Gastrocnemius medialis (tissue), 4 donors: Measurements from ENCODE around the gene ZNF608. TPM values are rescaled to one million over a fixed set of nuclear protein-coding genes. Genes with fewer than 3 reads are reported as not detected.

Experiments
- ATAC-seq, 2 donors: fragments of 150-250 bp; one replicate each; pipeline ENCODE4 v1.9.1; 2016
- DNase-seq, 2 donors: peaks; one replicate each; pipeline ENCODE4 v3.0.0-alpha.2; 2019
- H3K27ac ChIP-seq, 4 donors: fragments of 200-600 bp; sonication (generic); 1 replicate in 1 of 4; 2 replicates in 3 of 4; pipeline ENCODE4 v1.5.1; 2016 to 2018; ENCODE audit warnings: mild to moderate bottlenecking in 2 of 4, moderate library complexity in 1 of 4
- H3K27me3 ChIP-seq, 3 donors: fragments of 200-600 bp; sonication (generic) in 2 of 3; 1 replicate in 1 of 3; 2 replicates in 2 of 3; pipeline versions ENCODE4 v1.5.1 to v1.6.0; 2016 to 2019; ENCODE audit warnings: mild to moderate bottlenecking in 1 of 3, moderate library complexity in 1 of 3
- H3K36me3 ChIP-seq, 2 donors: fragments of 200-600 bp; sonication (generic) in 1 of 2; one replicate each; pipeline ENCODE4 v1.5.1; 2017 to 2018
- H3K4me1 ChIP-seq, 2 donors: fragments of 200-600 bp; sonication (generic) in 1 of 2; one replicate each; pipeline ENCODE4 v1.5.1; 2016 to 2017; ENCODE audit warnings: mild to moderate bottlenecking in 2 of 2
- H3K4me3 ChIP-seq, 4 donors: fragments of 200-600 bp; sonication (generic) in 3 of 4; 1 replicate in 1 of 4; 2 replicates in 3 of 4; pipeline ENCODE4 v1.5.1; 2016 to 2019; ENCODE audit warnings: mild to moderate bottlenecking in 2 of 4
- H3K9me3 ChIP-seq, 3 donors: fragments of 200-600 bp; sonication (generic) in 2 of 3; 1 replicate in 1 of 3; 2 replicates in 2 of 3; pipeline ENCODE4 v1.5.1; 2016 to 2019
- POLR2A ChIP-seq, 2 donors: fragments of 450-650 bp; IDR thresholded peaks; one replicate each; pipeline ENCODE4 v1.6.1; 2017; ENCODE audit warnings: antibody characterized with exemption in 2 of 2, mild to moderate bottlenecking in 2 of 2, moderate library complexity in 2 of 2
- in situ Hi-C, 4 donors: fragments of 200-750 bp; cut with MboI; loops; one replicate each; pipeline versions ENCODE4 v1.15.0 to v1.8.0; 2017; ENCODE audit warnings: low sequenced_read_pairs in 4 of 4
- intact Hi-C: fragments of 100-400 bp; cut with DNase I; formaldehyde crosslinking; loops from one replicate; pipeline ENCODE4 v1.15.1; 2023; ENCODE audit warnings: low total_unique reads
- total RNA-seq, 4 donors: library from RNA; depleted of rRNA; stranded (reverse); fragments of >200 nt; gene quantifications; one replicate each; pipeline versions ENCODE4 v1.1.0 to v1.2.3, GENCODE V29; 2016
- TF ChIP-seq, protein P1 (sequence below), 5 experiments: fragments of 450-650 bp in 3 of 5; fragments of 200-600 bp in 2 of 5; sonication (generic) in 2 of 5; IDR thresholded peaks in 4 of 5; conservative IDR thresholded peaks in 1 of 5; 1 replicate in 4 of 5; 2 replicates in 1 of 5; pipeline ENCODE4 v1.5.1; 2016 to 2019; ENCODE audit warnings: antibody characterized with exemption in 5 of 5, mild to moderate bottlenecking in 3 of 5, moderate library complexity in 3 of 5

The ZNF608 gene
- total RNA-seq, 4 donors from 2014 or later = 7.3 to 27.4 (median 17.5) TPM

DNA sequence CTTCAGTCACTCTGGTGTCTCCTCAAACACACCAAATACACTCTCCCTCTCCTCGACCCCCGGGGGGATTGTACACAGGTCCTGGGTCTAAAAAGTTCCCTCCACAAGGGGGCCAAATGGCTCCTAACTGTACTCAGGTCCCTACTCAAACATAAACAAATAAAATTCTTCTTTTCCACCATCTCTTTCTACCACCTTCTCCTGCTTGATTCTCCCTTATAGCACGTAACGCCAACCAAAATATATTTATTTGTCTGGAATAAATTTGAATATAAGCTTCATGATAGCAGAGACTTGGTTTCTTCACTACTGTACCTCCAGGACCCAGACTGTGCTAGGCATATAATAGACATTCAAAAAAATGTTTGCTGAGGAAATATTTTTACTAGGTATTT, 21.4 kb downstream of the ZNF608 start:
- no peaks in the 10 kb centered on the region for H3K36me3 ChIP-seq
- intact Hi-C loops (no loop called here), in situ Hi-C loops (loop anchor here in 1 of 4 donors (25.0 kb wide), 2 partner anchors 188 to 762 kb away; no protein-coding TSS in a partner anchor)
- ATAC-seq (no peak), DNase-seq (no peak)
- peaks cover 18 to 28% of the 10 kb centered on the region in 2 donors for H3K4me1 ChIP-seq
- no peaks in the 10 kb centered on the region for H3K9me3 ChIP-seq
- H3K4me3 ChIP-seq = no peak overlapping the region
- no peaks in the 10 kb centered on the region for H3K27me3 ChIP-seq
- no peak overlapping the region for H3K27ac ChIP-seq
- TF ChIP-seq, protein P1, sequence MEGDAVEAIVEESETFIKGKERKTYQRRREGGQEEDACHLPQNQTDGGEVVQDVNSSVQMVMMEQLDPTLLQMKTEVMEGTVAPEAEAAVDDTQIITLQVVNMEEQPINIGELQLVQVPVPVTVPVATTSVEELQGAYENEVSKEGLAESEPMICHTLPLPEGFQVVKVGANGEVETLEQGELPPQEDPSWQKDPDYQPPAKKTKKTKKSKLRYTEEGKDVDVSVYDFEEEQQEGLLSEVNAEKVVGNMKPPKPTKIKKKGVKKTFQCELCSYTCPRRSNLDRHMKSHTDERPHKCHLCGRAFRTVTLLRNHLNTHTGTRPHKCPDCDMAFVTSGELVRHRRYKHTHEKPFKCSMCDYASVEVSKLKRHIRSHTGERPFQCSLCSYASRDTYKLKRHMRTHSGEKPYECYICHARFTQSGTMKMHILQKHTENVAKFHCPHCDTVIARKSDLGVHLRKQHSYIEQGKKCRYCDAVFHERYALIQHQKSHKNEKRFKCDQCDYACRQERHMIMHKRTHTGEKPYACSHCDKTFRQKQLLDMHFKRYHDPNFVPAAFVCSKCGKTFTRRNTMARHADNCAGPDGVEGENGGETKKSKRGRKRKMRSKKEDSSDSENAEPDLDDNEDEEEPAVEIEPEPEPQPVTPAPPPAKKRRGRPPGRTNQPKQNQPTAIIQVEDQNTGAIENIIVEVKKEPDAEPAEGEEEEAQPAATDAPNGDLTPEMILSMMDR (IDR thresholded peaks at IDR 0.05 in 4 of 5, conservative IDR thresholded peaks at IDR 0.05 in 1 of 5) = no peak
- no peak for TF ChIP-seq POLR2A (IDR thresholded peaks at IDR 0.05)

DNA sequence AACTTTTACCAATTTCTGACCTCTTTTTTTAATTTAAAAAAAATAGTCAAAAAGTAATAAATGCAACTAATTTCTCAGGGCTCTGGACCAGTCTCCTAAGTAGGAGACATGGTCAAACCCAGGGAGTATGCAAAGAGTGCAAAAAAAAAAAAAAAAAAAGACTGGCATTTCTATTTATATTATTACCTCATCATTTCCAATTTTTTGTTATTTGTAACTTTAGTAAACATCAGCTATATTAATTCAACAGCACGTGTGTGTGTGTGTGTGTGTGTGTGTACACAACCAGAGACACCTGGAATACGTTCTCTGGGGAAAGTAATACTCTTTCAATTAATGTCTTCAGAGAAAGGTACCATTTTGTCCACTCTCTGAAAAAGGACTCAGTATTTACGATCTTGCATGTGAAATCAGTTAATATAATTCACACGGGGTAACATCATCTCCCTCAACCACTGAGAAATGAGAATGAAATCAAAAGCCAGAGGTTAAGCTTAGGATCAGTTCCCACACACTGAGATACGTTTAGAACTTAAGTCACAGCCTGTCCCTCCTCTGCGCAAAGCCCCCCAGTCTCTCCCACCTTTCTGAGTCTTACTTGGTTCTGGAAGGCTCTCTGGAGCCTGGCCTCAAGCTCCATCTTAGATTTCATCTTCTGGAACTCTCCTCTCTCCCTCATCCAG, 21.9 kb downstream of the ZNF608 start:
- Histone ChIP-seq H3K27me3 (no peaks in the 10 kb centered on the region), H3K9me3 (no peaks in the 10 kb centered on the region), H3K4me1 (peaks cover 23 to 28% of the 10 kb centered on the region in 2 donors), H3K36me3 (no peaks in the 10 kb centered on the region), H3K27ac (no peak overlapping the region), H3K4me3 (no peak overlapping the region)
- ATAC-seq (no peak), DNase-seq (no peak)
- intact Hi-C loops = no loop called here
- in situ Hi-C loops = loop anchor here in 1 of 4 donors (25.0 kb wide), 2 partner anchors 187 to 763 kb away; no protein-coding TSS in a partner anchor
- no peak for TF ChIP-seq POLR2A (IDR thresholded peaks at IDR 0.05)
- TF ChIP-seq, protein P1 (IDR thresholded peaks at IDR 0.05 in 4 of 5, conservative IDR thresholded peaks at IDR 0.05 in 1 of 5) = no peak

DNA sequence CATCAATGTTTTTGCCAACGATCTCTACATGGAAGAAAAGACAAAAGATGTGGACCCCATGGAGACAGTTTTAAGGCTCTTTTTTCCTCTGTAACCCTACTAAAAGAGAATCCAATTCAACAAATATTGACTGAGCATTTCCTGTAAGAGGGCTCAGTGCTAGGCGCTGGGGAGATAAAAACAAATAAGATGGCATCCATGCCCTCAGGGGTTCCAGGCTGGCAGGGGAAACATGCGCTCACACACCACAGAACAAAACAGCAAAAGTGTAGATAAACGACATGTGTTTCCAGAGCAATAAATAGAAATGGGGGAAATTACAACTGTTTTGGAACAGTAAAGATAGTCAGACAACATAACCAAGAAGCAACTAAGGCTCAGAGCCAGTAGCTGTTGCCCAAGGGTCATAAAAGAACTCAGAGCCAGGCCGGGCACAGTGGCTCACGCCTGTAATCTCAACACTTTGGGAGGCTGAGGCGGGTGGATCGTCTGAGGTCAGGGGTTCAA, 25.2 kb downstream of the ZNF608 start:
- no peaks in the 10 kb centered on the region for H3K27me3 ChIP-seq
- H3K27ac ChIP-seq = peak overlapping the region; percentile 55 to 63 (median 61)
- intact Hi-C loops = no loop called here
- H3K9me3 ChIP-seq = no peaks in the 10 kb centered on the region
- TF ChIP-seq, protein P1 (IDR thresholded peaks at IDR 0.05 in 4 of 5, conservative IDR thresholded peaks at IDR 0.05 in 1 of 5) = no peak
- TF ChIP-seq POLR2A (IDR thresholded peaks at IDR 0.05) = no peak
- in situ Hi-C loops = no loop called here
- peaks cover 41 to 44% of the 10 kb centered on the region in 2 donors for H3K4me1 ChIP-seq
- DNase-seq (no peak), ATAC-seq (no peak)
- no peaks in the 10 kb centered on the region for H3K36me3 ChIP-seq
- H3K4me3 ChIP-seq = no peak overlapping the region

DNA sequence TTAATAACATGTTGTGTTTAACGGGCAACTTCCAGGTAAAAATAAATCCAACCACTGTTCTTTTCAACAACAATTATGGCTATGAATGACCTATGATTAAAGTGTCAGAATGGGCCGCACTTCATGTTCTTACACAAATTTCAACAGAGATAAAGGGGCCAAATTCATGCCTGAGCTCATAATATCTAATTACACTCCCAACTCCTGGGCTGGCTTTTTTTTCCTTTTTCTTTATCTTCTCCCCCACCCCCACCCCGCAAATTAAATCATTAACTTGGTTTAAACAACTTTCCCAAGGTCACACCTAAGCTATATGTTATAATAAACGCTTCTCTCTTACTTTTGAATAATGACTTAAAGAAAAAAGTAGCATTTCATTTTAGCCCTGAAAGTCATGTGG, 25.8 kb downstream of the ZNF608 start:
- TF ChIP-seq, protein P1 (IDR thresholded peaks at IDR 0.05 in 4 of 5, conservative IDR thresholded peaks at IDR 0.05 in 1 of 5) = no peak
- no peak for TF ChIP-seq POLR2A (IDR thresholded peaks at IDR 0.05)
- no peaks in the 10 kb centered on the region for H3K9me3 ChIP-seq
- peak; percentile 70 to 89 for ATAC-seq
- H3K4me1 ChIP-seq = peaks cover 37 to 44% of the 10 kb centered on the region in 2 donors
- no peak overlapping the region for H3K4me3 ChIP-seq
- intact Hi-C loops = no loop called here
- no peaks in the 10 kb centered on the region for H3K27me3 ChIP-seq
- H3K27ac ChIP-seq = peak overlapping the region; percentile 55 to 63 (median 61)
- DNase-seq = peak in 1 of 2 donors; percentile 13
- no peaks in the 10 kb centered on the region for H3K36me3 ChIP-seq
- in situ Hi-C loops = no loop called here
